Esophagus muscularis mucosa (tissue), 4 donors: ENCODE measurements around the gene AOX1. TPM values are rescaled to one million over a fixed set of nuclear protein-coding genes. Genes with fewer than 3 reads are reported as not detected.

Source experiments
- DNase-seq: peaks from one replicate; pipeline ENCODE4 v3.0.0-alpha.2; 2017; ENCODE audit errors: extremely low spot score
- H3K27ac ChIP-seq, 4 donors: fragments of 200-600 bp; sonication (generic); replicated peaks in 1 of 4; 1 replicate in 3 of 4; 2 replicates in 1 of 4; pipeline ENCODE4 v1.5.1; 2016 to 2019; ENCODE audit warnings: mild to moderate bottlenecking in 1 of 4
- H3K27me3 ChIP-seq, 4 donors: fragments of 200-600 bp; sonication (generic); one replicate each; pipeline versions ENCODE4 v1.5.1 to v1.6.0; 2016 to 2019
- H3K36me3 ChIP-seq, 4 donors: fragments of 200-600 bp; sonication (generic); one replicate each; pipeline ENCODE4 v1.5.1; 2016 to 2019
- H3K4me1 ChIP-seq, 4 donors: fragments of 200-600 bp; sonication (generic); one replicate each; pipeline ENCODE4 v1.5.1; 2016 to 2019
- H3K4me3 ChIP-seq, 4 donors: fragments of 200-600 bp; sonication (generic); 1 replicate in 2 of 4; 2 replicates in 2 of 4; pipeline ENCODE4 v1.5.1; 2016 to 2019; ENCODE audit warnings: mild to moderate bottlenecking in 4 of 4, moderate library complexity in 1 of 4
- H3K9me3 ChIP-seq, 4 donors: fragments of 200-600 bp; sonication (generic); 1 replicate in 3 of 4; 2 replicates in 1 of 4; pipeline ENCODE4 v1.5.1; 2016 to 2019
- CTCF ChIP-seq, 3 experiments: fragments of 200-600 bp in 2 of 3; fragments of 450-650 bp in 1 of 3; sonication (generic) in 2 of 3; IDR thresholded peaks; one replicate each; pipeline ENCODE4 v1.5.1; 2017 to 2019; ENCODE audit warnings: antibody characterized with exemption in 3 of 3, mild to moderate bottlenecking in 2 of 3, moderate library complexity in 1 of 3
- EP300 ChIP-seq: sonication (generic); formaldehyde crosslinking; IDR thresholded peaks from one replicate; pipeline ENCODE4 v1.6.1; 2017; ENCODE audit warnings: antibody characterized with exemption
- POLR2A ChIP-seq: fragments of 450-650 bp; IDR thresholded peaks from one replicate; pipeline ENCODE4 v1.6.1; 2017; ENCODE audit warnings: antibody characterized with exemption, moderate library complexity, mild to moderate bottlenecking, low read depth
- POLR2AphosphoS5 ChIP-seq, 2 donors: sonication (generic); formaldehyde crosslinking; IDR thresholded peaks; one replicate each; pipeline ENCODE4 v1.6.1; 2017; ENCODE audit warnings: antibody characterized with exemption in 2 of 2
- WGBS: methylation state at CpG from one replicate; pipeline ENCODE4 v1.1.5; 2018; 5-methylcytosine and 5-hydroxymethylcytosine counted together
- intact Hi-C: fragments of 100-400 bp; cut with DNase I; formaldehyde crosslinking; loops from one replicate; pipeline ENCODE4 v1.15.1; 2023
- total RNA-seq, 4 donors: library from RNA; depleted of rRNA; stranded (reverse); fragments of >200 nt; gene quantifications; one replicate each; pipeline versions ENCODE4 v1.1.0 to v1.2.1, GENCODE V29; 2016

AOX1 gene
- total RNA-seq, 4 donors from 2014 or later = 54.0 to 113 (median 81.9) TPM

GRCh38 chr2:200695601-200696000, 109.8 kb downstream of the AOX1 start:
- Histone ChIP-seq H3K27me3 (no peaks in the 10 kb centered on the region), H3K27ac (no peak overlapping the region), H3K4me3 (no peak overlapping the region), H3K36me3 (no peaks in the 10 kb centered on the region), H3K4me1 (no peaks in the 10 kb centered on the region), H3K9me3 (no peaks in the 10 kb centered on the region)
- peak; percentile 72 for DNase-seq
- intact Hi-C loops = no loop called here
- TF ChIP-seq POLR2AphosphoS5 (IDR thresholded peaks at IDR 0.05) = no peak
- TF ChIP-seq CTCF (IDR thresholded peaks at IDR 0.05) = no peak
- TF ChIP-seq POLR2A = no peak
- no peak for TF ChIP-seq EP300
- WGBS = 79% methylated on average over 6 of the region's 6 CpGs

GRCh38 chr2:200698217-200698616, 112.4 kb downstream of the AOX1 start:
- no peak for DNase-seq
- H3K36me3 ChIP-seq = no peaks in the 10 kb centered on the region
- no peaks in the 10 kb centered on the region for H3K27me3 ChIP-seq
- intact Hi-C loops = no loop called here
- H3K9me3 ChIP-seq = no peaks in the 10 kb centered on the region
- no peak for TF ChIP-seq CTCF (IDR thresholded peaks at IDR 0.05)
- no peak for TF ChIP-seq EP300
- no peak for TF ChIP-seq POLR2A
- WGBS = 19% methylated on average over 2 of the region's 2 CpGs
- no peak overlapping the region for H3K27ac ChIP-seq
- no peak overlapping the region for H3K4me3 ChIP-seq
- no peaks in the 10 kb centered on the region for H3K4me1 ChIP-seq

- TF ChIP-seq CTCF (IDR thresholded peaks at IDR 0.05) (no peak), EP300 (no peak), POLR2A (no peak), POLR2AphosphoS5 (IDR thresholded peaks at IDR 0.05) (no peak)
- intact Hi-C loops = no loop called here
- DNase-seq = no peak
- no peaks in the 10 kb centered on the region for H3K9me3 ChIP-seq
- 80% methylated on average over 1 of the region's 1 CpG for WGBS
- H3K4me1 ChIP-seq = no peaks in the 10 kb centered on the region
- no peak overlapping the region for H3K4me3 ChIP-seq
- H3K27me3 ChIP-seq = no peaks in the 10 kb centered on the region
- H3K36me3 ChIP-seq = no peaks in the 10 kb centered on the region
- no peak overlapping the region for H3K27ac ChIP-seq
Observed at GRCh38 chr2:200699310-200699709, 113.5 kb downstream of the AOX1 start.

- H3K27ac ChIP-seq = no peak overlapping the region
- no peaks in the 10 kb centered on the region for H3K9me3 ChIP-seq
- H3K27me3 ChIP-seq = peaks cover 0 to 4% (median 0%) of the 10 kb centered on the region in 4 donors
- intact Hi-C loops = loop anchor here (2.0 to 10.0 kb wide), 2 partner anchors 124 to 726 kb away; no protein-coding TSS in a partner anchor
- TF ChIP-seq CTCF (IDR thresholded peaks at IDR 0.05) = no peak
- TF ChIP-seq POLR2AphosphoS5 (IDR thresholded peaks at IDR 0.05) = no peak
- TF ChIP-seq POLR2A = no peak
- no peak for TF ChIP-seq EP300
- peak; percentile 47 for DNase-seq
- 79% methylated on average over 2 of the region's 2 CpGs for WGBS
- no peaks in the 10 kb centered on the region for H3K4me1 ChIP-seq
- H3K4me3 ChIP-seq = no peak overlapping the region
- no peaks in the 10 kb centered on the region for H3K36me3 ChIP-seq
Observed at GRCh38 chr2:200700856-200701255, 115.0 kb downstream of the AOX1 start.

GRCh38 chr2:200702044-200702443, 116.2 kb downstream of the AOX1 start:
- intact Hi-C loops = loop anchor here (10.0 kb wide), 1 partner anchor 727 kb away; no protein-coding TSS in a partner anchor
- H3K27ac ChIP-seq = no peak overlapping the region
- WGBS = 82% methylated on average over 1 of the region's 1 CpG
- no peaks in the 10 kb centered on the region for H3K36me3 ChIP-seq
- TF ChIP-seq EP300 (no peak), CTCF (IDR thresholded peaks at IDR 0.05) (no peak), POLR2AphosphoS5 (IDR thresholded peaks at IDR 0.05) (no peak), POLR2A (no peak)
- no peak overlapping the region for H3K4me3 ChIP-seq
- DNase-seq = no peak
- peaks cover 0 to 5% (median 0%) of the 10 kb centered on the region in 4 donors for H3K27me3 ChIP-seq
- H3K4me1 ChIP-seq = no peaks in the 10 kb centered on the region
- no peaks in the 10 kb centered on the region for H3K9me3 ChIP-seq
